Ovary (tissue), 3 donors: ENCODE data around the gene PLPP2.

ENCODE experiments used
- EP300 ChIP-seq: sonication (generic); formaldehyde crosslinking; IDR thresholded peaks from one replicate; pipeline ENCODE4 v1.6.1; 2017; ENCODE audit warnings: antibody characterized with exemption
- POLR2A ChIP-seq: fragments of 450-650 bp; IDR thresholded peaks from one replicate; pipeline ENCODE4 v1.6.1; 2017; ENCODE audit warnings: antibody characterized with exemption, mild to moderate bottlenecking, moderate library complexity
- TF ChIP-seq, protein P1 (sequence below), 3 donors: fragments of 450-650 bp in 2 of 3; fragments of 200-600 bp in 1 of 3; IDR thresholded peaks; one replicate each; pipeline versions ENCODE4 v1.5.1 to v1.8.0; 2016 to 2022; ENCODE audit warnings: antibody characterized with exemption in 3 of 3, mild to moderate bottlenecking in 1 of 3
- donor health status: DM: no; HTN: no; CAD: no.

DNA sequence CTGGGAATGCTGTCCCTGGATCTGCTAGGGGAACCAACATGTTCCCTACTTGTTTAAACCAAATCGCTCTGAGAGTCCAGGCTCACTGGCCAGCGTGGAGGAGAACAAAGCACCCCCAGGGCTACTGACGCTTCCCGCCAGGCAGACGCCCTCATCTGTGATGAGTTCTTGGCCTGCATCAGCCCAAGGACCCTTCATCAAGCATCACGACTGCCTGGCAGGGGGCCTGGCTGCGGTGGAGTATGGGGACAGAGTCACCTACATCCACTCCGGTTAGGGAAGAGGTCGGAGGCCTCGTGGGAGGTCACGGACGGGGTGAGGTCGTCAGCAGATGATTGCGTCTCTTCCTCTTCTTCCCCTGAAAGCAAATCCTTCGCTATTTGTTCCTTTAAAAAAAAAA lies 35.7 kb upstream of the PLPP2 start:
- TF ChIP-seq EP300 (no peak), POLR2A (no peak)
- TF ChIP-seq, protein P1, sequence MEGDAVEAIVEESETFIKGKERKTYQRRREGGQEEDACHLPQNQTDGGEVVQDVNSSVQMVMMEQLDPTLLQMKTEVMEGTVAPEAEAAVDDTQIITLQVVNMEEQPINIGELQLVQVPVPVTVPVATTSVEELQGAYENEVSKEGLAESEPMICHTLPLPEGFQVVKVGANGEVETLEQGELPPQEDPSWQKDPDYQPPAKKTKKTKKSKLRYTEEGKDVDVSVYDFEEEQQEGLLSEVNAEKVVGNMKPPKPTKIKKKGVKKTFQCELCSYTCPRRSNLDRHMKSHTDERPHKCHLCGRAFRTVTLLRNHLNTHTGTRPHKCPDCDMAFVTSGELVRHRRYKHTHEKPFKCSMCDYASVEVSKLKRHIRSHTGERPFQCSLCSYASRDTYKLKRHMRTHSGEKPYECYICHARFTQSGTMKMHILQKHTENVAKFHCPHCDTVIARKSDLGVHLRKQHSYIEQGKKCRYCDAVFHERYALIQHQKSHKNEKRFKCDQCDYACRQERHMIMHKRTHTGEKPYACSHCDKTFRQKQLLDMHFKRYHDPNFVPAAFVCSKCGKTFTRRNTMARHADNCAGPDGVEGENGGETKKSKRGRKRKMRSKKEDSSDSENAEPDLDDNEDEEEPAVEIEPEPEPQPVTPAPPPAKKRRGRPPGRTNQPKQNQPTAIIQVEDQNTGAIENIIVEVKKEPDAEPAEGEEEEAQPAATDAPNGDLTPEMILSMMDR (IDR thresholded peaks at IDR 0.05): no peak
